Epidermal melanocyte (primary cell): ENCODE results near the gene KDM2A.
A peak's percentile ranks its signal among the peaks of the same experiment; 100 is the strongest.

Experiments
- DNase-seq: peaks from one replicate; pipeline ENCODE4 v3.0.0; 2011; ENCODE audit warnings: low spot score; ENCODE audit not compliant: insufficient read length

The KDM2A gene

GRCh38 chr11:67284811-67285540 lies 165.9 kb downstream of the KDM2A start:
- no peak for DNase-seq

- DNase-seq: no peak
These were observed 166.8 kb downstream of the KDM2A start for GRCh38 chr11:67285541-67286498.

GRCh38 chr11:67286621-67287333 lies 167.7 kb downstream of the KDM2A start:
- no peak for DNase-seq

GRCh38 chr11:67287355-67288197 lies 168.5 kb downstream of the KDM2A start:
- no peak for DNase-seq

- no peak for DNase-seq
These were observed 169.1 kb downstream of the KDM2A start for GRCh38 chr11:67288198-67288451.

- peak; percentile 95 for DNase-seq
These were observed 169.6 kb downstream of the KDM2A start for GRCh38 chr11:67288452-67289225.

- DNase-seq: no peak
These were observed 170.2 kb downstream of the KDM2A start, which contains the start of gene ANKRD13D for GRCh38 chr11:67289226-67289650. Gene ANKRD13D, plus strand, starts transcription at chr11:67289303. Its CDS starts 158 bp downstream, at chr11:67289461.

GRCh38 chr11:67289651-67290479 lies 170.8 kb downstream of the KDM2A start:
- DNase-seq: no peak

GRCh38 chr11:67290801-67291200 lies 171.7 kb downstream of the KDM2A start:
- no peak for DNase-seq

GRCh38 chr11:67291481-67292381 lies 172.7 kb downstream of the KDM2A start:
- no peak for DNase-seq

GRCh38 chr11:67292671-67293070 lies 173.6 kb downstream of the KDM2A start:
- DNase-seq: no peak

GRCh38 chr11:67293090-67293489 lies 174.0 kb downstream of the KDM2A start:
- no peak for DNase-seq

GRCh38 chr11:67295846-67296245 lies 176.8 kb downstream of the KDM2A start:
- DNase-seq: no peak

- no peak for DNase-seq
These were observed 179.7 kb downstream of the KDM2A start for GRCh38 chr11:67298786-67299185.

GRCh38 chr11:67299471-67300191 lies 180.6 kb downstream of the KDM2A start:
- no peak for DNase-seq

GRCh38 chr11:67300256-67300755 lies 181.2 kb downstream of the KDM2A start:
- DNase-seq: no peak

GRCh38 chr11:67300756-67301312 lies 181.8 kb downstream of the KDM2A start:
- DNase-seq: no peak
